GM12873 (cell line): Measurements from ENCODE around the gene BANF1.

Experiments used
- CTCF ChIP-seq: IDR thresholded peaks from 2 replicates; pipeline ENCODE4 v1.5.1; 2012; ENCODE audit warnings: low read depth, mild to moderate bottlenecking, moderate library complexity, low read length, control low read depth; ENCODE audit not compliant: insufficient read depth; ENCODE audit errors: missing control alignments

The BANF1 gene

GRCh38 chr11:66006891-66007176, 4.5 kb downstream of the BANF1 start:
- TF ChIP-seq CTCF, result no peak

GRCh38 chr11:66007201-66007634, 4.9 kb downstream of the BANF1 start:
- TF ChIP-seq CTCF, result no peak

GRCh38 chr11:66008095-66008467, 5.8 kb downstream of the BANF1 start:
- TF ChIP-seq CTCF, result no peak

GRCh38 chr11:66008468-66009101, 6.3 kb downstream of the BANF1 start:
- no peak for TF ChIP-seq CTCF

GRCh38 chr11:66011239-66011784, 9.0 kb downstream of the BANF1 start:
- no peak for TF ChIP-seq CTCF

GRCh38 chr11:66011785-66012303, 9.5 kb downstream of the BANF1 start, which contains the start of gene CST6:
Gene CST6 (plus strand): TSS chr11:66012008. CDS start chr11:66012045, 37 bp downstream.
- no peak for TF ChIP-seq CTCF

- TF ChIP-seq CTCF, result no peak
These were observed 10.2 kb downstream of the BANF1 start for GRCh38 chr11:66012371-66012945.
